IPS-11a (cell line): ENCODE results near the gene CACNA1C.

Experiments used
- H3K4me3 ChIP-seq: one replicate; pipeline ENCODE4 v1.5.1; 2013; ENCODE audit warnings: low read depth, low read length, control low read depth

CACNA1C gene

GRCh38 chr12:2378835-2379330 is 326.1 kb downstream of the CACNA1C start:
- H3K4me3 ChIP-seq = no peak overlapping the region

GRCh38 chr12:2380946-2381345 is 328.2 kb downstream of the CACNA1C start:
- H3K4me3 ChIP-seq = no peak overlapping the region

- no peak overlapping the region for H3K4me3 ChIP-seq
These were observed 329.8 kb downstream of the CACNA1C start for GRCh38 chr12:2382370-2383155.

- no peak overlapping the region for H3K4me3 ChIP-seq
These were observed 330.7 kb downstream of the CACNA1C start for GRCh38 chr12:2383325-2384028.

- H3K4me3 ChIP-seq = no peak overlapping the region
These were observed 331.2 kb downstream of the CACNA1C start for GRCh38 chr12:2384029-2384386.

GRCh38 chr12:2384533-2385351 is 332.0 kb downstream of the CACNA1C start:
- no peak overlapping the region for H3K4me3 ChIP-seq

- no peak overlapping the region for H3K4me3 ChIP-seq
These were observed 332.7 kb downstream of the CACNA1C start for GRCh38 chr12:2385529-2385928.

- H3K4me3 ChIP-seq = no peak overlapping the region
These were observed 333.8 kb downstream of the CACNA1C start for GRCh38 chr12:2386566-2386965.

GRCh38 chr12:2387103-2387834 is 334.5 kb downstream of the CACNA1C start:
- no peak overlapping the region for H3K4me3 ChIP-seq

GRCh38 chr12:2389079-2389790 is 336.4 kb downstream of the CACNA1C start:
- H3K4me3 ChIP-seq = no peak overlapping the region

GRCh38 chr12:2390133-2390532 is 337.3 kb downstream of the CACNA1C start:
- no peak overlapping the region for H3K4me3 ChIP-seq

GRCh38 chr12:2390850-2391390 is 338.1 kb downstream of the CACNA1C start:
- no peak overlapping the region for H3K4me3 ChIP-seq

- H3K4me3 ChIP-seq = no peak overlapping the region
These were observed 339.0 kb downstream of the CACNA1C start for GRCh38 chr12:2391740-2392331.

GRCh38 chr12:2393016-2393415 is 340.2 kb downstream of the CACNA1C start:
- no peak overlapping the region for H3K4me3 ChIP-seq

- H3K4me3 ChIP-seq = no peak overlapping the region
These were observed 341.2 kb downstream of the CACNA1C start for GRCh38 chr12:2393996-2394395.

- no peak overlapping the region for H3K4me3 ChIP-seq
These were observed 342.7 kb downstream of the CACNA1C start for GRCh38 chr12:2395354-2395977.

- no peak overlapping the region for H3K4me3 ChIP-seq
These were observed 343.7 kb downstream of the CACNA1C start for GRCh38 chr12:2396448-2396871.

- no peak overlapping the region for H3K4me3 ChIP-seq
These were observed 344.7 kb downstream of the CACNA1C start for GRCh38 chr12:2397356-2398045.
